AG08395 (cell line): ENCODE measurements around the gene SCRT2.
"Not testable (repeated sequence)": the region's sequence is repeated elsewhere in the genome, so short reads cannot be mapped to it uniquely, and the experiment has no call there.

Source experiments
- DNase-seq: peaks from one replicate; pipeline ENCODE4 v3.0.0; 2012; ENCODE audit warnings: mixed read lengths, low spot score

SCRT2 gene

GRCh38 chr20:675453-676314 is at the start of gene SCRT2:
Gene SCRT2 (minus strand): TSS chr20:675802. CDS start chr20:675601, 201 bp downstream.
- peak; percentile 92 for DNase-seq

- DNase-seq = not testable (repeated sequence)
Observed at GRCh38 chr20:724797-725196, 49.2 kb upstream of the SCRT2 start.

- DNase-seq = no peak
Observed at GRCh38 chr20:723756-724155, 48.2 kb upstream of the SCRT2 start.

GRCh38 chr20:722822-723644 is 47.4 kb upstream of the SCRT2 start:
- no peak for DNase-seq

- no peak for DNase-seq
Observed at GRCh38 chr20:721876-722275, 46.3 kb upstream of the SCRT2 start.

GRCh38 chr20:719816-720215 is 44.2 kb upstream of the SCRT2 start:
- no peak for DNase-seq

- DNase-seq = no peak
Observed at GRCh38 chr20:719068-719467, 43.5 kb upstream of the SCRT2 start.

- DNase-seq = no peak
Observed at GRCh38 chr20:717832-718231, 42.2 kb upstream of the SCRT2 start.

GRCh38 chr20:717271-717670 is 41.7 kb upstream of the SCRT2 start:
- no peak for DNase-seq

- no peak for DNase-seq
Observed at GRCh38 chr20:714453-714852, 38.9 kb upstream of the SCRT2 start.

- no peak for DNase-seq
Observed at GRCh38 chr20:711576-711975, 36.0 kb upstream of the SCRT2 start.

GRCh38 chr20:710780-711450 is 35.3 kb upstream of the SCRT2 start:
- no peak for DNase-seq

GRCh38 chr20:709991-710779 is 34.6 kb upstream of the SCRT2 start:
- DNase-seq = no peak

- DNase-seq = no peak
Observed at GRCh38 chr20:709423-709822, 33.8 kb upstream of the SCRT2 start.

- DNase-seq = no peak
Observed at GRCh38 chr20:708956-709355, 33.4 kb upstream of the SCRT2 start.

- DNase-seq = no peak
Observed at GRCh38 chr20:707451-708110, 32.0 kb upstream of the SCRT2 start.

- no peak for DNase-seq
Observed at GRCh38 chr20:706366-706885, 30.8 kb upstream of the SCRT2 start.

- no peak for DNase-seq
Observed at GRCh38 chr20:704726-705125, 29.1 kb upstream of the SCRT2 start.

- no peak for DNase-seq
Observed at GRCh38 chr20:703426-703825, 27.8 kb upstream of the SCRT2 start.

GRCh38 chr20:703006-703405 is 27.4 kb upstream of the SCRT2 start:
- no peak for DNase-seq
